Stimulated activated CD4-positive, alpha-beta T cell treated with anti-CD3 and anti-CD28 coated beads, Interleukin-4, amount 100 ng/mL, for 1 hour (primary cell): ENCODE measurements around the gene PITRM1.
"Not testable (repeated sequence)": the region's sequence is repeated elsewhere in the genome, so short reads cannot be mapped to it uniquely, and the experiment has no call there.

Experiments
- DNase-seq: peaks from one replicate; pipeline ENCODE4 v3.0.0-alpha.2; 2020

The PITRM1 gene

DNA sequence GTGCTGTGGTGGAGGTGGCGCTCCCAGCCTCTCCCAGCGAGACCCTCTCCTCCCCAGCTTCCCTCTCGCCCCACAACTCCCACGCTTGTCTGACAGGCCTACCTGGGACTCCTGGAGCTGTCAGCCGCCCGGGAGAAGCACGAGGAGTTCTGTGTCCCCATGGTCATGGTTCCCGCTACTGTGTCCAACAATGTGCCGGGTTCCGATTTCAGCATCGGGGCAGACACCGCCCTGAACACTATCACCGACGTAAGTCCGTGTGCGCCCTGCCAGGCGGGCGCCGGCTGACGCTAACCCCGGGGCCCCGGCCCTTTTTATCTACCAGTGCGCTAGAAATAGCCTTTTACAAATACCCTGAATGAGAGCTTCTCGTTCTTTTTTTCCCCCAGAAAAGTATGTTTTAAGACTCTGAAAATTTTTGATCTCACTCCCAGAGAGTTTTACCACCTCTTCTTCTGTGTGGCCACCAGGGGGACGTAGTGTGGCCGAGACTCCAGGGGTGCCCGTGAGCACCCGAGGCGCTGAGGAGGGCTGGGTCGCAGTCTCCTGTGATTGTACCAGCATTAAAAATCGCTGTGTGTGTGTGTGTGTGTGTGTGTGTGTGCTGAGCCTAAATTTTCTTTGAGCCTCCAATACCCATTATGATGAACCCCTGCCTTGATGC lies 52.7 kb downstream of the PITRM1 start:
- DNase-seq: no peak

DNA sequence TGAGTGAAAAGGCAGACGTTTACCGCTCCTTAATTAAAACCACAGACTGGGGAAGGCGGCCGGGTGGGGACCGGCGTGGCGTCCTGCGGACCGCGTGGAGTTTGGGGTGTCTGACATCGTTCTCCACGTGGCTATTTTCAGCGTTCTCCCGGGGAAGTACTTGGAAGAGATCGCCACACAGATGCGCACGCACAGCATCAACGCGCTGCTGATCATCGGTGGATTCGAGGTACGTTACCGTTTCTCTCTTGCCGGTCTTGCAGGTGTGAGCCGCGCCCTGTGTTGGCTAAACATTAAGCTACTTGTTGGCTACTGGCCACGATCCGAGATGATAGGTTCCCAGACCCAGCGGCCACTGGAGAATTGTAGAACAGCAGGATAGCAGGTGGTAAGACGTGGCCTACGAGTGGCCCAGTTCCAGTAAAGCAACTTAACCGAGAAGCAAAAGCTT lies 53.9 kb downstream of the PITRM1 start:
- DNase-seq: no peak

DNA sequence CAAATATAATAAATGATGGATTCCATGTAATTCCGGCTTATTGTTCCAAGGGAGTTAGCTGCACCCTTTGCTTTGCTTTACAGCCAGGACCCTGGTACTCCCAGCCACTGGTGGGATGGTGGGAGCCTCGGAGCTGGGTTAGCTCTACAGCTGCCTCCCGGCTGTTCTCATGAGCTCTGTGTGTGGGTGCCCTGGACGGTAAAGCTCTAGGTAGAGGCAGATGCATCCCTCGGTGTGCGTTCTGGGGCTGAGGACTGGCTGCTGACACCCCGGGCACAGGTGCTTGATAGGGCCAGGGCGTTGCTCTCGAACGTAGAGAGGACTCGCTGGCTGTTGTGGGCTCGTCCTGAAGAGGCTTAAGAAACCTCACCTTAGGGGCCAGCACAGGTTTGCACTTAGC lies 55.1 kb downstream of the PITRM1 start:
- no peak for DNase-seq

DNA sequence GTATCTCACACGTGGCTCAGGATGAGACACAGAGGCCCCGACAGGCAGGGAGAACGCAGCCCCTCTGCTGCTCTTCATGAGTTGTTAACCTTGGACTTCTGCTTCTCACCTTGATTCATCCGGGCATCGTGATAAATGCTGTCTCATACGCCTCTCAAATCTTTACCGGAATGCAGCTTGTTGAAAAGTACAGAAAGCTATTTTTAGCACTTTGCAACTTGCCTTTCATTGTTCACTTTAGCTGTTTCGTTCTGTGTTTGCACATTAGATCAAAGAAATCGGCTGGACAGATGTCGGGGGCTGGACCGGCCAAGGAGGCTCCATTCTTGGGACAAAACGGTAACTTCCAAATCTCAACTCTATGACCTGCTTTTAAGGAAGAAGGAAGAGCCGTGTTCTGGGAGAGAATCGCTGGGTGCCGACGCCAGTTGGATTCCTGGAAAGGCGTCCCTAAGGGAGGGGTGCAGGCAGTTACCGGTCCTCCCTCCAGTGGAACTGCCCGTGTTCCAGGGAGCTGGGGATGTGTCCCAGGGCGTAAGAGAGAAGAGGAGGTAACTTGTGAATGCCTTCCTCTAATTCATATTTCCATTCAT lies 56.0 kb downstream of the PITRM1 start:
- DNase-seq: no peak

DNA sequence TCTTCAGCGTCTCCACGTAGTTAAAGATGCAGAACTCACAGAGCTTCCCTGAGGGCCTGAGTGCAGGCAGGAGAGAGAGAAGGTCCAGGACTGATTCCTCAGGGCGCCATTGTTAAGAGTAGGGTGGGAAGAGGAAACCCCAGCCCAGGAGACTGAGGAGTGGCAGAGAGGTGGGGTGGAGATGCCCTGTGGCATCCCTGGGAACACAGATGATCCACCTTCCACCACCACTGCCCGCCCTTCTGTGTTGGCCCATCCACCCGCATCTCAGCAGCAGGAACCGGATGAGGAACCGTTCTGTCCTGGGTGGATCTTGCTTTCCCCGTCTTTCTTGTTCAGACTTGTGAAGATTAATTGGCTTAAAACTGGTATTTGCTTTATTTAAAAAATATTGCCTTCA lies 56.9 kb downstream of the PITRM1 start:
- DNase-seq: no peak

DNA sequence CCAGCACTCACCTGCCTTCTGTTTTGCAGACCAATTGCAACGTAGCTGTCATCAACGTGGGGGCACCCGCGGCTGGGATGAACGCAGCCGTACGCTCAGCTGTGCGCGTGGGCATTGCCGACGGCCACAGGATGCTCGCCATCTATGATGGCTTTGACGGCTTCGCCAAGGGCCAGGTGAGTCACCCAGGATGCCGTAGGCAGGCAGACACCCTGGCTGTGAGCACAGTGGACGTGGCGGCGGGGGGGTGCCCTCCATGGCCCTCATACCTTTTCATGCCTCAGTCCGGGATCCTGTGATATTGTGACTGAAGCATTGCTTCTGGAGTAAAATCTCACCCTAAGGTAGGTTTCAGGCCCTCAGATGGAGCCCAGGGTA lies 59.2 kb downstream of the PITRM1 start:
- no peak for DNase-seq

DNA sequence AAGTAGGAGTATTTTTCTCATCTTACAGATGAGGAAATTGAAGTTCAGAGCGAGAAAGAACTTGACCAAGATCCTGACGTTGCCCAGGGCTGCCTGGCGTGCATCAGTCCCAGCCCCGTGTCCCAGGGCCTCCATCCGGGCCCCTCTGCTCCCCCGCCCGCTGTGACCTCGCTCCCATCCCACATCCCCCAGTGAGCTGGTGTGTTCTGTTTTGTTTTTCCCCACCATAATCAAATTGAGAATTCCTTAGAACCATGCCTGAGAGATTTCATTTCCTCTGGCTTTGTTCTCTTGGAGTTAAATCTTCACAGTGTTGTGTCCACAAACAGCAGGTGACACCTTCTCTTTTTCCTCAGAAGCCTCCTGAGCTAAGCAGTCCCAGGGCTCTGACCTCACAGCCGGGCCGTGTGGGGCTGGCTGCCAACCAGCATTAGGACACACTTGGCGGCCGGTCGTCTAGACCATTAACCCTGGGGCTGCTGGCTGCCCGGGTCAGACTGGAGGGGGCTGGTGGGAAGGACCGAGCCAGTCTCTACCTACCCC lies 60.9 kb downstream of the PITRM1 start:
- DNase-seq: no peak

DNA sequence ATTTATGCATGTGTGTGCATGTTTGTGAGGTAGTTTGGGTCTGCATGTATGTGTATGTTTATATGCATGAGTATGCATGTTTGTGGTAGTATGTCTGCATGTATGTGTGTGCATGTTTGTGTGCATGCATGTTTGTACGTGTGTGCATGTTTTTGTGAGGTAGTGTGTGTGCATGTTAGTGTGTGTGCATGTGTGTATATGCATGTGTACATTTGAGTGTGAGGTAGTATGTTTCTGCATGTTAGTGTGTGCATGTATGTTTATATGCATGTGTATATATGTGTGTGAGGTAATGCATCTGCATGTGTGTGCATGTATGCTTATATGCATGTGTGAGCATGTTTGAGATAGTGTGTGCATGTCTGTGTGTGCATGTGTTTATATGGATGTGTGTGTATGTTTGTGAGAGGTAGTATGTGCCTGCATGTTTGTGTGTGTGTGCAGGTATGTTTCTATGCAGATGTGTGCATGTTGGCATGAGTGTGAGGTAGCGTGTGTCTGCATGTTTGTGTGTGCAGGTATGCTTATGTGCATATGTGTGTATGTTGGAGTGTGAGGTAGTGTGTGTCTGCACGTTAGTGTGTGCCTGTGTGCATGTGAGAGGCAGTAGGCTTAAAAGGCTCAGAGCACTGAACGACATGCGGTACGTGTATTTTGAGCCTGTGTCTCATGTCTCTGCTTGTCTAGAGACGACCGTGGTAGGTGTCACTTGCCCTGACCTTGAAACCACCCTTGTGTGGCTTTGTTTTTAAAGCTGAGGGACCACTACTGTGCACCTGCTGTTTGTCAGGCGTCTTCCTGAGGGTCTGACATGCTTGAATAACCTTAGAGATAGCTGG lies 61.6 kb downstream of the PITRM1 start:
- no peak for DNase-seq

DNA sequence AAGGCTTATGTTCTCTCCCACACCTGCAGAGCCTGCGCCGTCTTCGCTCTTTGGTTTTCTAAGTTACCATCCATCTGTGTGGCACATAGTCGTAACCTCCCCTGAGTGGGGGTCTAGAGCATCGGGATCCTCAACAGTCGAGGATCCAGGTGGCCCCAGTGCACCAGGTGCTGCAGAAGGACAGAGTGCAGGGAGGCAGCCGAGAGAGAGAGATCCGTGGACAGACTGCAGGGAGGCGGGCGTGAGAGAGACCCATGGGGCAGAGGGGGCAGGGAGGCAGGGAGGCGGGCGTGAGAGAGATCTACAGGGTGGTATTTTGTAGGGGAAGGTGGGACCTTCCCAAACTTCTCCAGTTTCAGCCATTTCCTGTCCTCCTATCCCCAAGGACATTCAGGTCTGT lies 62.9 kb downstream of the PITRM1 start:
- DNase-seq: no peak

DNA sequence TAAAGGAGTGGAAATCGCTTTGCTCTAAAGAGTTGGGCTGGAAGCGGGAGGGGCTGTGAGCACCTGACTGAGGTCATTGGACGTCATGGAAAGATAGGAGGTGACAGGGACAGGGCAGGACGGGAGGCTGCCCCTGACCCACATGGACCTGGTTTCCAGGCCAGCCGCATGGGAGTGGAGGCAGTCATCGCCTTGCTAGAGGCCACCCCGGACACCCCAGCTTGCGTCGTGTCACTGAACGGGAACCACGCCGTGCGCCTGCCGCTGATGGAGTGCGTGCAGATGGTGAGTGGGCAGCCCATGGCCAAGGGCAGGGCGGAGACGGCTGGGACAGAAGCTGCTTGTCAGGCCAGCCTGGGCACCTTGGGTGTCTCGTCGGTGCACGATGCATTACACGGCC lies 63.4 kb downstream of the PITRM1 start:
- no peak for DNase-seq

DNA sequence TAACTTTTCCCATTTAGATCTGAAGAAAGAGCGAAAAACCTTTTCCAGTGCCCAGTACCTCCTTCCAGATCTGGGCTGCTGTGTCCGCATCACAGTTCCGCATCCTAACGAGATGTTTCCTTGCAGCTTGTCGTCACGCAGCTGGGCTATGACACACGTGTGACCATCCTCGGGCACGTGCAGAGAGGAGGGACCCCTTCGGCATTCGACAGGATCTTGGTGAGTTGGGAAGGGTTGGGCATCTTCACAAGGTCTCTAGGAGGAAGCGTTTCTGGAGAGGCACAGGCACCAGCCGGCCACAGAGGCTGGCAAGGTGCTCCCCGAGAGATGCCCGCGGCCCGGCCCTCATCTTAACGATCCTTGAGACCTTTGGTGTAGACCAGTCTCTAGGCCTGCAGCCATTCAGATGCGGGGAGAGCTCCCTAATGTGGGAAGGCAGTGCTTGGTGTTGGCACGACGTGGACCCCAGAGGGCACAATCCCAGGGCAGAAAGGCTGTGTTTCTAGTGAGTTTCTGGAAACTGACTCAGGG lies 63.9 kb downstream of the PITRM1 start:
- DNase-seq: no peak

DNA sequence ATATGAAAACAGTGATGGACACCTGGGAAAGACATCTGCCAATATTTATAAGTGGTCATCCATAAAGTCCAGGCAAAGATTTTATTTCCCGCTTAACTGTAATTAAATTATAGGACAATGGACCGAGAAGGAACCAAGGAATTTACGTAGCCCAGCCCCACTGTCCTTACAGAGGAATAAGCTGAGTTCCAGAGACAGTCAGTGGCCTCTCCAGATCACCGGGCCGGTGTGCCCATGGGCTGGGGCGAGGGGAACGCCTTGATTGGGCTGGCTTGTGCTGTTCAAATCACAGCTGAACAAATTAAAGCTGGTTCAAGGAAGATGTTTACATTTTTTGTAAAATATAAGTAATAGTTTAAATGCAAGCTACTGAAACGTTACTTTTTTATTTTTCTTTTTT lies 64.5 kb downstream of the PITRM1 start:
- DNase-seq: no peak

DNA sequence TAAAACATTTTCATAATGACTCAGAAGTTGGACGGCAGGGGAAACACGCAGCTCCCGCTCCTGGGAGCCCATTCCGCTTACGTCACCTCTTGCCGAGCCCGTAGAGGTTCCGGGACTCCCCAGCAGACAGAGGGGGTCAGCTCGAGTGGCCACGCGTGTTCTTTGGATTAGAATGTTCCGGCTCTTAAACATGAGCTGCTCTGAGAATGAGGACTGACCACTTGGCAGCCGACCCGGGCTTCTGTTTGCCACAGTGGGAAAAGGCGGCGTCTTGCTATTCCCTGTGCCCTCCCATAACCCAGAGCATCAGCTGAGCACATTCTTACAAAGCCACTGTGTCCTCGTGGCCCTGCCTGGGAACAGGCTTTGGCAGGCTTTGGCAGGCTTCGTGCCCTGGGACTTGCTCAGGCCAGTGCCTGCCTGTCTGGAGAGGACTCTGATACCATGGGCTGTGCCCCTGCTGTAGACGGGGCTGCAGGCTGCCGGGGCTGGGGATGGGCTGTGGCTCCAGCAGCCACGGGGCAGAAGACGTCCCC lies 65.1 kb downstream of the PITRM1 start:
- DNase-seq: no peak

DNA sequence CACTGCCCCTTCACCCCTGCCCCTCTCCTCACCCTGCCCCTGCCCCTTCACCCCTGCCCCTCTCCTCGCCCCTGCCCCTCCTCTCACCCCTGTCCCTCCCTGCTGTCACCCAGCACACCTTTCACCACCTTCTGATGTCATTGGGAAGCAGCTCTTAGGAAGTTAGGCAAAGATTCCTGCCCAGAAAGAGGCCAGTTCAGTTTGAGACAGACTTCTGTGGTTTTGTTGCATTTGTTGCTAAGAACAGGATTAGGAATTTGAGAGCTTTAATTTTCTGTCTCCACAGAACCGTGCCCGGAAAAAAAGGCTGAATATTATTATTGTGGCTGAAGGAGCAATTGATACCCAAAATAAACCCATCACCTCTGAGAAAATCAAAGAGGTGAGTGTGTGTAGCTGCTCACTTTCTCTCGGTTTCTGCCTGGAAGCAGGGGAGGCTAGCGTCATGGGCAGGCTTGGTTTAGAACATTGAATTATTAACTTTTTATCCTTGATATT lies 65.6 kb downstream of the PITRM1 start:
- no peak for DNase-seq

DNA sequence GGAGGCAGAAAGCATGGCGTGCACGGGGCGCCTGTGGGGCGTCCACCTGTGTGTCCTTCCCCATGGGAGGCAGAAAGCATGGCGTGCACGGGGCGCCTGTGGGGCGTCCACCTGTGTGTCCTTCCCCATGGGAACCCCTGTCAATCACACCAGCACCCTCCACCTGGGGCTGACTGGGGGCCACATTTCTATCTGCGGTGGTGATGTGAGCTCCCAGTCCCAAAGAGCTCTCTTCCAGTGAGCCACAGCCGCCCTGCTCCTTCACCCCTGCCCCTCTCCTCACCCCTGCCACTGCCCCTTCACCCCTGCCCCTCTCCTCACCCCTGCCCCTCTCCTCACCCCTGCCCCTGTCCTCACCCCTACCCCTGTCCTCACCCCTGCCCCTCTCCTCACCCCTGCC lies 66.3 kb downstream of the PITRM1 start:
- DNase-seq: not testable (repeated sequence)

DNA sequence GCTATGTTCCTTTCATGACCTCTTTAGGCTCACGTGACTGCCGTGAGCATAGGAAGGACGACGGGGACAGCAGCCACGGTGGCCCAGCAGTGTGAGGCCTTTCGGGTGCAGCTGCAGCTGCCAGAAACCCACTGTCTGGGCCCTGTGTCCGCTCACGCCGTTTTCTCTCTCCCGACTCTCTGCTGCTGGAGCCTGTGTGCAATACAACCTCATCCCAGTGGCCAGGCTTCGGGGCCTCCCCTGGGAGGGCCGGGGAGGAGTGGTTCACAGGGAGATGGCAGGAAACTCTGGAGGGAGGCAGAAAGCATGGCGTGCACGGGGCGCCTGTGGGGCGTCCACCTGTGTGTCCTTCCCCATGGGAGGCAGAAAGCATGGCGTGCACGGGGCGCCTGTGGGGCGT lies 66.7 kb downstream of the PITRM1 start:
- DNase-seq: no peak

DNA sequence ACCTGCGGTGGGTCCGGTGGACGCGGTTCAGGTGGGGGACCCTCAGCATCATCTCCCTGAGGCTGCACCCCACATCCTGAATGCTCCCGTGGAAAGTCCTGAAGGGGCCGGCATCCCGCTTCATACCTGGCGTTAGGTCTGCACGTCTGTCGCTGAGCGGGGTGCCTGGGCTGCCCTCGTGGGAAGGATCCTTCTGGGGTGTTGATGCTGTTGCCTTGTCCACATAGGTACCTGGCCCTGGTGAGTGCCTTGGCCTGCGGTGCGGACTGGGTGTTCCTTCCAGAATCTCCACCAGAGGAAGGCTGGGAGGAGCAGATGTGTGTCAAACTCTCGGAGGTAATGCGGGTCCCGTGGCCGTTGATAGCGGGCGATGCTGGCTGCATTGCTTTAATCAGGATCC lies 67.4 kb downstream of the PITRM1 start:
- no peak for DNase-seq

DNA sequence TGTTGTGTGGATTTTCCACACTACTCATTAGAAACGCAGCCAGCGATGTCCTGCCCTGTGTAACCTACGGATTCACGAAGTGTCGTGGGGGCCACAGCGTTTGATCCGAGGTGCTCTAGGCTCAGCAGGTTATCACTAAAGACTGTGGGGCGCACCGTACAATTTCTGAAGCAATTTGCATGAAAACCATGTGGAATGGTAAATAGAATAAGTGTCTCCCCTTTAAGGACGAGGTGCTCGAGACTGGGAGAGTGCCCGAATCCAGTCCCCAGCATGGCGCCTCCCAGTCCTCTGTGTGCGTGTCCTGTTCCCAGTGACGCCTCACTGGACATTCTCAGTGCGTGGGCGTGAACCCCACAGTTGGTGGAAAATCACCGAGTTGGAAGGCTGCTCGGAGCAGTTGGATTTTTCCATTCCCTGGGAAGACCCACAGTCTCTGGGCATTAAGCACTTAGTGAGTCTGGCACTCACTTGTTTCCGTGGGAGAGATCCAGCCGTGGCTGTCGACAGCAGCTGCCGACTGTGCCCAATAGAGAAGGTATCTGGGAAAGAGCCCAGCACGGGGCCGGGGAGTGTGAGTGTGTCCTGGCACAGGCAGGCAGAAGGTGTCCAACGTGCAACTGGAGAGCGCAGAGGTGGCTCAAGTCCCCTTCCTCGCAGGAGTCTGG lies 68.2 kb downstream of the PITRM1 start:
- DNase-seq: no peak

DNA sequence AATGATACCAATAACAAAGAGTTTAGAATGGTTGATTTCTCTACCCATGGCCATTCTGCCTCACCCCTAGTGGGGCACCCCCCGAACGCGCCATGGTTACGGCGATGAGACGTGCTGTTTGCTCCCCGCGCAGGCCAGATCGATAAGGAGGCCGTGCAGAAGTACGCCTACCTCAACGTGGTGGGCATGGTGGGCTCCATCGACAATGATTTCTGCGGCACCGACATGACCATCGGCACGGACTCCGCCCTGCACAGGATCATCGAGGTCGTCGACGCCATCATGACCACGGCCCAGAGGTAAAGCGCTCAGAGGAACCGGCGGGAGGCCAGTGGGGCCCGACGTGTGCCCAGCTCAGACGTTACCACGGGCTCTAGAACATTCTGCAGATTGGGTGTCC lies 68.9 kb downstream of the PITRM1 start:
- DNase-seq: no peak

DNA sequence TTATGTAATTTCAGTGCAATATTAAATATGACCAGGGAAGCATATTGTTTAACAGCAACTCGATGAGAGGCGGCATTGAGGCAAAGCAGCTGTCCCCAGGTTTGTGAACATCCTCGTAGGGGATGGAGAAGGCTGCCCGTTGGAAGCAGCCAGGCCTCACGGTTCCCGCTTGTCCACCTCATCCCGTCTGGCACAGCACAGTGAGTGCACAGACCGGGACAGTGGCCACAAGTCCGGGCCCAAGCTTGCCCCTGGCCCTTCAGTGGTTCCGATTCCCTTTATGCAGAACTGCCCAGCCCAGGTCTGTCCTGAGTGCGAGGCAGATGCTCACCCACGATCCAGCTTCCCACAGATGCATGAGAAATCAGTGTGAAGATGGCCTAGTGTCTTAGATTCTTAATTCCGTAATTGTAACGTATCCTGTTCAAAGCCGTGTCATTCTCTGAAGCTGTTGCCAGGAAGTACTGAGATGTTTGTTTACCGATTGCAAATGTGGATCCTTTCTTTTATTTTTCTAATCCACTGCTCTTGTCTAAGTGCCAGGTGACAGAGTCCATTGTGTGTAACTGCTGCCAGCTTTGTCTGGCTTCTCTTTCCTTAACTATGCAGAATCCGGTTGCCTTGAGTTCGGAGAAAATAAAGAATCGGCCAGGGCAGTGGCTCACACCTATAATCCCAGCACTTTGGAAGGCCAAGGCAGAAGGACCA lies 69.7 kb downstream of the PITRM1 start:
- no peak for DNase-seq

DNA sequence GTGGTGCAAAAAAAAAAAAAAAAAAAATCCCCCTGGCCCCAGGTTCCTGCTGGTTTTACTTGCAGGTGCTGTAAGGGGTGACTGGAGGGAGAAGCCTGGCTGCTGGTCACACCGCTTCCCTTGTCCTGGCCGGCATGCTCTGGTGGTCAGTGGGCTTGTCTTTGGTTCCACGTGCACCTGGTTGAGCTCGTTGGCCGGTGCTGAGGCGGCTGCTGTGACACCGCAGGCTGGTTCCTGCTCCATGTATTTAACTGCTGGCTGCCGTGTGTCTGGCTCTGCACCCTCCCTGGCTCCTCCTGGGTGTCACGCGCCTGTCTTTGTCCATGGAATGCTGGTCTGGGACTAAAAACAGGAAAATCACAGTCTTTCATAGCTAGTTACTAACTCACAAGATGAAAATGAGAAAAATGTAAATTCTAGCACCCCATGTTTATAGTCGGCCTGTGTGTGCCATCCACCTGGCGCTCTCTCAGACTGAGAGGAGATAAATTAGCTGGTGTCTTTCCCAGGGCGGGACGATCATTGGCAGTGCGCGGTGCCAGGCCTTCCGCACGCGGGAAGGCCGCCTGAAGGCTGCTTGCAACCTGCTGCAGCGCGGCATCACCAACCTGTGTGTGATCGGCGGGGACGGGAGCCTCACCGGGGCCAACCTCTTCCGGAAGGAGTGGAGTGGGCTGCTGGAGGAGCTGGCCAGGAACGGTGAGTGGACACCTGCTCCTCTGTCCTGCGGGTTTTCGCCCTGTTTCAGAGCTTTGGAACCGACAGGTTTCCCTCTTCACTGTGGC lies 71.5 kb downstream of the PITRM1 start:
- DNase-seq: no peak
